Parathyroid adenoma (tissue), 2 donors: ENCODE data around the gene ACOD1.

ENCODE experiments used
- H2AFZ ChIP-seq: fragments of 300-600 bp; sonication (generic); one replicate; pipeline ENCODE4 v1.7.0; 2017; ENCODE audit warnings: antibody characterized with exemption, mild to moderate bottlenecking
- H3K27ac ChIP-seq: fragments of 300-600 bp; sonication (generic); one replicate; pipeline ENCODE4 v1.7.0; 2017
- H3K27me3 ChIP-seq: fragments of 300-600 bp; sonication (generic); one replicate; pipeline ENCODE4 v1.7.0; 2017; ENCODE audit warnings: low read length; ENCODE audit not compliant: control insufficient read depth, insufficient read depth
- H3K36me3 ChIP-seq: fragments of 300-600 bp; sonication (generic); one replicate; pipeline ENCODE4 v1.7.0; 2017; ENCODE audit warnings: low read length; ENCODE audit not compliant: control insufficient read depth, insufficient read depth
- H3K4me1 ChIP-seq: fragments of 300-600 bp; sonication (generic); one replicate; pipeline ENCODE4 v1.7.0; 2017; ENCODE audit warnings: control low read depth
- H3K4me2 ChIP-seq: fragments of 300-600 bp; sonication (generic); one replicate; pipeline ENCODE4 v1.7.0; 2017; ENCODE audit warnings: low read length
- H3K4me3 ChIP-seq: fragments of 300-600 bp; sonication (generic); one replicate; pipeline ENCODE4 v1.7.0; 2017; ENCODE audit warnings: low read depth, low read length
- H3K79me2 ChIP-seq: fragments of 300-600 bp; sonication (generic); one replicate; pipeline ENCODE4 v1.7.0; 2017; ENCODE audit warnings: control low read depth
- H3K9ac ChIP-seq: fragments of 300-600 bp; sonication (generic); one replicate; pipeline ENCODE4 v1.7.0; 2017; ENCODE audit warnings: mild to moderate bottlenecking
- H3K9me3 ChIP-seq: fragments of 300-600 bp; sonication (generic); one replicate; pipeline ENCODE4 v1.7.0; 2017; ENCODE audit warnings: low read length; ENCODE audit not compliant: control insufficient read depth
- TF ChIP-seq, protein P1 (sequence below): fragments of 300-600 bp; sonication (generic); IDR thresholded peaks from one replicate; pipeline ENCODE4 v1.7.0; 2017; ENCODE audit warnings: antibody characterized with exemption, mild to moderate bottlenecking
- donor health status: primary hyperparathyroidism.

Gene ACOD1

DNA sequence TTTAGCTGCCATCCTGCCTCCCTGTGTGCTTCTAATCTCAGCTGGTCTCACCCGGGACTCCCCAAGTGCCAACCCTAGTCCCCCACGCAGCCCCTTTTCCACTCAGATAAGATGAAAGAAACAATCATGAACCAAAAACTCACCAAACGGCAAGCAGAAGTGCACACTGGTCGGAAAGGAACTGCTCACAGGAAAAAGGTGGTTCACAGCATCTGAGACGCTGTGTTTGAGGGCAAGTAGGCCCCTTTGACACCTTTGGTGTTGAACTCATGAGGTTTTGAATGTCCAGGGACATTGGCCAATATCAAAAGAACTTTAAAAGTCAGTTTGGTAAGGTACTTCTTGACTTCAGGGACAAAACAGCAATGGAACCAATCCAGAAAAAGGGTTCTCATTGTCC, 20.4 kb upstream of the ACOD1 start:
- no peak overlapping the region for H3K4me2 ChIP-seq
- H2AFZ ChIP-seq, result no peak overlapping the region
- H3K79me2 ChIP-seq, result no peaks in the 10 kb centered on the region
- no peaks in the 10 kb centered on the region for H3K4me1 ChIP-seq
- no peaks in the 10 kb centered on the region for H3K27me3 ChIP-seq
- no peaks in the 10 kb centered on the region for H3K9me3 ChIP-seq
- TF ChIP-seq, protein P1, sequence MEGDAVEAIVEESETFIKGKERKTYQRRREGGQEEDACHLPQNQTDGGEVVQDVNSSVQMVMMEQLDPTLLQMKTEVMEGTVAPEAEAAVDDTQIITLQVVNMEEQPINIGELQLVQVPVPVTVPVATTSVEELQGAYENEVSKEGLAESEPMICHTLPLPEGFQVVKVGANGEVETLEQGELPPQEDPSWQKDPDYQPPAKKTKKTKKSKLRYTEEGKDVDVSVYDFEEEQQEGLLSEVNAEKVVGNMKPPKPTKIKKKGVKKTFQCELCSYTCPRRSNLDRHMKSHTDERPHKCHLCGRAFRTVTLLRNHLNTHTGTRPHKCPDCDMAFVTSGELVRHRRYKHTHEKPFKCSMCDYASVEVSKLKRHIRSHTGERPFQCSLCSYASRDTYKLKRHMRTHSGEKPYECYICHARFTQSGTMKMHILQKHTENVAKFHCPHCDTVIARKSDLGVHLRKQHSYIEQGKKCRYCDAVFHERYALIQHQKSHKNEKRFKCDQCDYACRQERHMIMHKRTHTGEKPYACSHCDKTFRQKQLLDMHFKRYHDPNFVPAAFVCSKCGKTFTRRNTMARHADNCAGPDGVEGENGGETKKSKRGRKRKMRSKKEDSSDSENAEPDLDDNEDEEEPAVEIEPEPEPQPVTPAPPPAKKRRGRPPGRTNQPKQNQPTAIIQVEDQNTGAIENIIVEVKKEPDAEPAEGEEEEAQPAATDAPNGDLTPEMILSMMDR, result no peak
- H3K9ac ChIP-seq, result no peak overlapping the region
- no peak overlapping the region for H3K27ac ChIP-seq
- no peak overlapping the region for H3K4me3 ChIP-seq
- H3K36me3 ChIP-seq, result no peaks in the 10 kb centered on the region

DNA sequence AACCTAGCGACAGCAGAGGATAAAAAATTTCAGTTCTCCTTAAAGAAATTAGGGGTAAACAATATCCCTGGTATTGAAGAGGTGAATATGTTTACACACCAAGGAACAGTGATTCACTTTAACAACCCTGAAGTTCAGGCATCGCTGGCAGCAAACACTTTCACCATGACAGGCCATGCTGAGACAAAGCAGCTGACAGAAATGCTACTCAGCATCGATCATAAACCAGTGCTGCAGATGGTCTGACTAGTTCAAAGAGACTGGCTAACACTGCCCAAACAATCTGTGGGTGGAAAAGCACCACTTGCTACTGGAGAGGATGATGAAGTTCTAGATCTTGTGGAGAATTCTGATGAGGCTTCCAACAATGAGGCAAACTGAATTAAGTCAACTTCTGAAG, 19.9 kb upstream of the ACOD1 start:
- TF ChIP-seq, protein P1, result no peak
- H3K4me2 ChIP-seq, result no peak overlapping the region
- H3K36me3 ChIP-seq, result no peaks in the 10 kb centered on the region
- no peaks in the 10 kb centered on the region for H3K9me3 ChIP-seq
- no peaks in the 10 kb centered on the region for H3K27me3 ChIP-seq
- no peak overlapping the region for H3K4me3 ChIP-seq
- no peak overlapping the region for H2AFZ ChIP-seq
- no peak overlapping the region for H3K9ac ChIP-seq
- no peaks in the 10 kb centered on the region for H3K79me2 ChIP-seq
- no peak overlapping the region for H3K27ac ChIP-seq
- no peaks in the 10 kb centered on the region for H3K4me1 ChIP-seq

DNA sequence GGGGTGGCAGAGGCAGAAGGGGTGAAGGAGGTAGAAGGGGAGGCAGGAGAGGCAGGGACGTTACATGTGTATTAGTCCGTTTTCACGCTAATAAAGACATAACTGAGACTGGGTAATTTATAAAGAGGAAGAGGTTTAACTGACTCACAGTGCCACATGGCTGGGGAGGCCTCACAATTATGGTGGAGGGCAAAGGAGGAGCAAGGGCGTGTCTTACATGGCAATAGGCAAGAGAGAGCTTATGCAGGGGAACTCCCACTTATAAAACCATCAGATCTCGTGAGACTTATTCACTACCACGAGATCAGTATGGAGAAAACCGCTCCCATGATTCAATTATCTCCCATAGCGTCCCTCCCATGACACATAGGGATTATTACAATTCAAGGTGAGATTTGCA, 19.0 kb upstream of the ACOD1 start:
- TF ChIP-seq, protein P1, result no peak
- no peak overlapping the region for H3K4me3 ChIP-seq
- no peak overlapping the region for H3K27ac ChIP-seq

DNA sequence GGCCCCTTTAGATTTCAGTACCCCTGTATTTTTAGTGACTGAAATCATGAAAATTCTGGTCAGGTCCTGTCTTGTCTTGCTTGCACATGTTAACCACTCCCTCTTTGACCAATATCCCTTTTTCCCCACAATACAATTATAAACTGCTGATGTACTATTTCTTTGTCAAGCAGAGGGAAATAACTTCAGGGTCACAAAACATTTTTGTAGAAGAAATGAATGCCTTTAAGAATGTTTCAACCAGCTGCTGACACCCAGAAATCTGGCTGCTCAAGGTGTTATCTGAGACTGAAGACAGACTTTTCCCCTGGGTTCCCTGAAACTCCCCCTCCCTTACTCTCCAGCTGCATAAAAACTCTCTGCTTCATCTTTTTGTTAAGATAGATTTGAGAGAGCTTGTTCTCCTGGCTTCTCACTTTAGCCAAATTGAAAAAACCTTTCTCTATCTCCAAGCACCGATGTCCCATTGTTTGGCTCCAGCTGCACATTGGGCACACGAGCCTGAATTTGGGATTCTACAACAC, 18.4 kb upstream of the ACOD1 start:
- H3K36me3 ChIP-seq, result no peaks in the 10 kb centered on the region

More for the DNA sequence above, 19.0 kb upstream of the ACOD1 start:
- Histone ChIP-seq H2AFZ (no peak overlapping the region), H3K79me2 (no peaks in the 10 kb centered on the region), H3K9me3 (no peaks in the 10 kb centered on the region), H3K4me2 (no peak overlapping the region), H3K36me3 (no peaks in the 10 kb centered on the region), H3K9ac (no peak overlapping the region), H3K27me3 (no peaks in the 10 kb centered on the region), H3K4me1 (no peaks in the 10 kb centered on the region)

DNA sequence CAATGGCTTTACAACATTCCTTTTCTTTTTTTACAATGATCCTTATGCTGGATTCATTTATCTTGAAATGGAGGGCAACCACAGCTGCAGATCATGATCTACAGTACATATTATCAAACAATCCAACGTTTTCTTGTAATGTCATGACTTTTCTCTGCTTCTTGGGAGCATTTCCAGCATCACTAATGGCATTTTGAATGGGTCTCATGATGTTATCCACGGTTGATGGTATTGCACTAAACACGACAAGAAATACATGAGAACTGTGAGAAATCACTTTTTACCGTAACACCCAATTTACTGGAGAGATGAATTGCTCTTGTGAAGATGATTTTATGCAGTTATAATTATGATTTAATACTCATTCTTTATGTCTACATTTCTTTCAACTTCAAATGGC, 16.2 kb upstream of the ACOD1 start:
- H3K27me3 ChIP-seq, result no peaks in the 10 kb centered on the region
- H3K4me1 ChIP-seq, result no peaks in the 10 kb centered on the region
- TF ChIP-seq, protein P1, result no peak
- no peak overlapping the region for H3K4me3 ChIP-seq
- H3K36me3 ChIP-seq, result no peaks in the 10 kb centered on the region
- no peaks in the 10 kb centered on the region for H3K79me2 ChIP-seq
- H3K27ac ChIP-seq, result no peak overlapping the region
- H3K9me3 ChIP-seq, result no peaks in the 10 kb centered on the region
- no peak overlapping the region for H2AFZ ChIP-seq
- H3K9ac ChIP-seq, result no peak overlapping the region
- H3K4me2 ChIP-seq, result no peak overlapping the region

More for the DNA sequence above, 18.4 kb upstream of the ACOD1 start:
- Histone ChIP-seq H3K27ac (no peak overlapping the region), H3K4me2 (no peak overlapping the region), H3K9me3 (no peaks in the 10 kb centered on the region), H2AFZ (no peak overlapping the region), H3K9ac (no peak overlapping the region), H3K4me1 (no peaks in the 10 kb centered on the region), H3K79me2 (no peaks in the 10 kb centered on the region), H3K27me3 (no peaks in the 10 kb centered on the region), H3K4me3 (no peak overlapping the region)
- TF ChIP-seq, protein P1, result no peak
